ENCODE measurements around the gene TMC4. TPM values are rescaled to one million over a fixed set of nuclear protein-coding genes. Genes with fewer than 3 reads are reported as not detected.

The TMC4 gene
- total RNA-seq, 1 donor from 2014 or later, result not detected

- Mint-ChIP-seq H3K4me1 (ENCODE audit: low read depth, unreplicated experiment) (peaks cover 3% of the 10 kb centered on the region), H3K27ac (ENCODE audit: unreplicated experiment) (no peak overlapping the region), H3K36me3 (ENCODE audit: unreplicated experiment) (no peaks in the 10 kb centered on the region), H3K27me3 (ENCODE audit: unreplicated experiment) (peaks cover 10% of the 10 kb centered on the region), H3K4me3 (ENCODE audit: unreplicated experiment) (no peak overlapping the region), H3K9me3 (ENCODE audit: unreplicated experiment) (peaks cover 7% of the 10 kb centered on the region)
- DNase-seq, result no peak
- no peak for TF ChIP-seq CTCF (IDR thresholded peaks at IDR 0.05; ENCODE audit: partially characterized antibody, unreplicated experiment)
Observed at GRCh38 chr19:54133312-54133956, 39.5 kb downstream of the TMC4 start.

- no peak overlapping the region for H3K27ac Mint-ChIP-seq (ENCODE audit: unreplicated experiment)
- peaks cover 5% of the 10 kb centered on the region for H3K9me3 Mint-ChIP-seq (ENCODE audit: unreplicated experiment)
- no peak overlapping the region for H3K4me3 Mint-ChIP-seq (ENCODE audit: unreplicated experiment)
- DNase-seq, result no peak
- H3K4me1 Mint-ChIP-seq (ENCODE audit: low read depth, unreplicated experiment), result no peaks in the 10 kb centered on the region
- H3K36me3 Mint-ChIP-seq (ENCODE audit: unreplicated experiment), result no peaks in the 10 kb centered on the region
- TF ChIP-seq CTCF (IDR thresholded peaks at IDR 0.05; ENCODE audit: partially characterized antibody, unreplicated experiment), result no peak
- peaks cover 4% of the 10 kb centered on the region for H3K27me3 Mint-ChIP-seq (ENCODE audit: unreplicated experiment)
Observed at GRCh38 chr19:54129617-54129996, 43.4 kb downstream of the TMC4 start.

- H3K36me3 Mint-ChIP-seq (ENCODE audit: unreplicated experiment), result no peaks in the 10 kb centered on the region
- TF ChIP-seq CTCF (IDR thresholded peaks at IDR 0.05; ENCODE audit: partially characterized antibody, unreplicated experiment), result no peak
- no peaks in the 10 kb centered on the region for H3K4me1 Mint-ChIP-seq (ENCODE audit: low read depth, unreplicated experiment)
- H3K4me3 Mint-ChIP-seq (ENCODE audit: unreplicated experiment), result no peak overlapping the region
- DNase-seq, result no peak
- H3K27ac Mint-ChIP-seq (ENCODE audit: unreplicated experiment), result no peak overlapping the region
- H3K27me3 Mint-ChIP-seq (ENCODE audit: unreplicated experiment), result no peaks in the 10 kb centered on the region
- H3K9me3 Mint-ChIP-seq (ENCODE audit: unreplicated experiment), result no peaks in the 10 kb centered on the region
Observed at GRCh38 chr19:54128796-54129616, 44.0 kb downstream of the TMC4 start.

GRCh38 chr19:54128441-54128725, 44.6 kb downstream of the TMC4 start:
- no peaks in the 10 kb centered on the region for H3K36me3 Mint-ChIP-seq (ENCODE audit: unreplicated experiment)
- no peak overlapping the region for H3K4me3 Mint-ChIP-seq (ENCODE audit: unreplicated experiment)
- TF ChIP-seq CTCF (IDR thresholded peaks at IDR 0.05; ENCODE audit: partially characterized antibody, unreplicated experiment), result no peak
- H3K27ac Mint-ChIP-seq (ENCODE audit: unreplicated experiment), result no peak overlapping the region
- H3K27me3 Mint-ChIP-seq (ENCODE audit: unreplicated experiment), result no peaks in the 10 kb centered on the region
- H3K9me3 Mint-ChIP-seq (ENCODE audit: unreplicated experiment), result no peaks in the 10 kb centered on the region
- no peak for DNase-seq
- no peaks in the 10 kb centered on the region for H3K4me1 Mint-ChIP-seq (ENCODE audit: low read depth, unreplicated experiment)

Measured in glutamatergic neuron (in vitro differentiated cells).